ENCODE measurements around the gene RGMB. TPM values are rescaled to one million over a fixed set of nuclear protein-coding genes. Genes with fewer than 3 reads are reported as not detected.

Gene RGMB
- total RNA-seq, 1 experiment from 2014 or later = 19.3 TPM

DNA sequence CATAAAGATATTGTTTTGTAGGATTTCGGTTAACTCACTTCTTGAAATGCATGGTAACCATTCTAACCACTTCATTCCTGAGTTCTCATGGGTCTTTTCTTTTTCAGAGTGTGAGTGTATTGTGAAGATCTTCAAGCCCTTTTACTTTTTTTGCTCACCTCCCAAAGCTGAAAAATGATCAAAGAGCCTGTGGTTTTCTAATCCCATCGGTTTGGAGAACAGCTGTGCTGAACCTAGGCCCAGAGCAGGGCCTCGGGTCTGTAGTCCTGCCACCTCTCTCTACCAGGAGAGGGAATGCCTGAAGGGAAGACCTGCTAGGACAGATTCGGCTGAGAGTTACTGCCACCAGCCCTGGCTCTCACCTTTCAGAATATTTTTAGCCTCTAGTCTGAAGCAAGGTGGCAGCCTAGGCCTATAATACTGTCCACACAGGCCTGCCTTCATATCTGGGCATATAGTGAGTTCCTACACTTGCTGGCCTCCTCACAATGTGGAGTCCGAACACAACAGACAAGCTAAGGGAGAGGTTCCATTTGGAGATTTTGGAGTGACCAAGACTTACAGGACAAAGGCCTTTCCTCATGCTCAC is 13.8 kb downstream of the RGMB start:
- H3K4me3 Mint-ChIP-seq = no peak overlapping the region
- no peak for DNase-seq
- H3K9me3 ChIP-seq (ENCODE audit: control insufficient read depth, low read depth, low read length) = no peaks in the 10 kb centered on the region
- no peak overlapping the region for H3K14ac ChIP-seq (ENCODE audit: insufficient read depth, low read length)
- no peak overlapping the region for H2BK120ac ChIP-seq (ENCODE audit: low read depth, low read length, poor library complexity, severe bottlenecking)
- H4K5ac ChIP-seq (ENCODE audit: insufficient read length, low read depth, low read length) = no peak overlapping the region
- H3K79me1 ChIP-seq (ENCODE audit: insufficient read depth, low read depth, low read length, poor library complexity, severe bottlenecking) = peaks cover 10% of the 10 kb centered on the region
- H3K27ac Mint-ChIP-seq = peak overlapping the region in 2 of 3 experiments; percentile 44 to 74; a peak in 2 of 7 replicates
- H3K27ac ChIP-seq (ENCODE audit: insufficient read length, low read depth, low read length) = no peak overlapping the region
- H3K56ac ChIP-seq (ENCODE audit: insufficient read length, low read depth, low read length) = no peak overlapping the region
- H3K23me2 ChIP-seq (ENCODE audit: insufficient read length, low read depth, low read length, poor library complexity, severe bottlenecking) = no peaks in the 10 kb centered on the region
- H3K27me3 Mint-ChIP-seq (ENCODE audit: low read depth) = no peaks in the 10 kb centered on the region
- H3K4ac ChIP-seq (ENCODE audit: low read depth, low read length) = no peak overlapping the region
- H2BK15ac ChIP-seq (ENCODE audit: low read depth, low read length) = no peak overlapping the region
- H4K8ac ChIP-seq (replicated peaks; ENCODE audit: insufficient read length, low read depth, low read length) = no peak overlapping the region
- no peak overlapping the region for H2BK12ac ChIP-seq (ENCODE audit: insufficient read length, low read depth, low read length)
- no peak overlapping the region for H3K23ac ChIP-seq (ENCODE audit: insufficient read length, low read depth, low read length)
- no peak overlapping the region for H2AK5ac ChIP-seq (ENCODE audit: insufficient read length, low read length)
- H2BK20ac ChIP-seq (ENCODE audit: low read depth, low read length, poor library complexity, severe bottlenecking) = no peak overlapping the region
- H4K20me1 ChIP-seq (ENCODE audit: control insufficient read depth, insufficient read depth, insufficient read length) = no peaks in the 10 kb centered on the region
- H3T11ph ChIP-seq (ENCODE audit: low read length) = no peak overlapping the region
- TF ChIP-seq, protein P1, sequence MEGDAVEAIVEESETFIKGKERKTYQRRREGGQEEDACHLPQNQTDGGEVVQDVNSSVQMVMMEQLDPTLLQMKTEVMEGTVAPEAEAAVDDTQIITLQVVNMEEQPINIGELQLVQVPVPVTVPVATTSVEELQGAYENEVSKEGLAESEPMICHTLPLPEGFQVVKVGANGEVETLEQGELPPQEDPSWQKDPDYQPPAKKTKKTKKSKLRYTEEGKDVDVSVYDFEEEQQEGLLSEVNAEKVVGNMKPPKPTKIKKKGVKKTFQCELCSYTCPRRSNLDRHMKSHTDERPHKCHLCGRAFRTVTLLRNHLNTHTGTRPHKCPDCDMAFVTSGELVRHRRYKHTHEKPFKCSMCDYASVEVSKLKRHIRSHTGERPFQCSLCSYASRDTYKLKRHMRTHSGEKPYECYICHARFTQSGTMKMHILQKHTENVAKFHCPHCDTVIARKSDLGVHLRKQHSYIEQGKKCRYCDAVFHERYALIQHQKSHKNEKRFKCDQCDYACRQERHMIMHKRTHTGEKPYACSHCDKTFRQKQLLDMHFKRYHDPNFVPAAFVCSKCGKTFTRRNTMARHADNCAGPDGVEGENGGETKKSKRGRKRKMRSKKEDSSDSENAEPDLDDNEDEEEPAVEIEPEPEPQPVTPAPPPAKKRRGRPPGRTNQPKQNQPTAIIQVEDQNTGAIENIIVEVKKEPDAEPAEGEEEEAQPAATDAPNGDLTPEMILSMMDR (conservative IDR thresholded peaks at IDR 0.05) = no peak
- peaks cover 6 to 17% (median 17%) of the 10 kb centered on the region in 3 experiments for H3K36me3 Mint-ChIP-seq (ENCODE audit: insufficient read depth in 1 of 3, low read depth in 3 of 3)
- no peaks in the 10 kb centered on the region for H3K9me3 Mint-ChIP-seq
- H2AFZ ChIP-seq (ENCODE audit: low read length) = no peak overlapping the region
- WGBS (ENCODE audit: extremely low coverage, insufficient read length, low lambda C conversion rate) = no CpG with 5 or more reads among the region's 5 CpGs
- H3K4me2 ChIP-seq (ENCODE audit: insufficient read depth, insufficient read length, low read length) = no peak overlapping the region
- no peak overlapping the region for H4K91ac ChIP-seq (ENCODE audit: insufficient read length, low read depth, low read length)
- no peak overlapping the region for H3K9ac ChIP-seq (ENCODE audit: extremely low read depth, insufficient read length, low read length)
- H3K79me2 ChIP-seq (ENCODE audit: insufficient read depth, low read length) = peaks cover 5% of the 10 kb centered on the region; the same call in 1 of the 2 replicates
- H3K27me3 ChIP-seq (ENCODE audit: insufficient read depth, low read length) = no peaks in the 10 kb centered on the region
- peaks cover 8% of the 10 kb centered on the region; the same call in 1 of the 2 replicates for H3K4me1 ChIP-seq (ENCODE audit: insufficient read depth, low read length)
- peaks cover 56 to 64% of the 10 kb centered on the region in 2 experiments for H3K4me1 Mint-ChIP-seq
- H2BK5ac ChIP-seq (ENCODE audit: insufficient read length, low read length) = no peak overlapping the region
- no peak overlapping the region for H3K18ac ChIP-seq (ENCODE audit: insufficient read length, low read depth, low read length)
